ENCODE results near the gene CLEC17A.

- TF ChIP-seq CTCF (IDR thresholded peaks at IDR 0.05) (no peak), POLR2AphosphoS5 (IDR thresholded peaks at IDR 0.05) (no peak), POLR2A (IDR thresholded peaks at IDR 0.05) (no peak)
Measured at GRCh38 chr19:14567079-14567478, 15.8 kb upstream of the CLEC17A start.
